HG02642 (cell line): Measurements from ENCODE around the gene PKN2.

Experiments
- ATAC-seq: cut with Tn5 transposase; IDR thresholded peaks from one replicate; pipeline ENCODE4 v1.9.1; 2021; ENCODE audit warnings: mild to moderate bottlenecking; ENCODE audit not compliant: unreplicated experiment, poor library complexity

The PKN2 gene

DNA sequence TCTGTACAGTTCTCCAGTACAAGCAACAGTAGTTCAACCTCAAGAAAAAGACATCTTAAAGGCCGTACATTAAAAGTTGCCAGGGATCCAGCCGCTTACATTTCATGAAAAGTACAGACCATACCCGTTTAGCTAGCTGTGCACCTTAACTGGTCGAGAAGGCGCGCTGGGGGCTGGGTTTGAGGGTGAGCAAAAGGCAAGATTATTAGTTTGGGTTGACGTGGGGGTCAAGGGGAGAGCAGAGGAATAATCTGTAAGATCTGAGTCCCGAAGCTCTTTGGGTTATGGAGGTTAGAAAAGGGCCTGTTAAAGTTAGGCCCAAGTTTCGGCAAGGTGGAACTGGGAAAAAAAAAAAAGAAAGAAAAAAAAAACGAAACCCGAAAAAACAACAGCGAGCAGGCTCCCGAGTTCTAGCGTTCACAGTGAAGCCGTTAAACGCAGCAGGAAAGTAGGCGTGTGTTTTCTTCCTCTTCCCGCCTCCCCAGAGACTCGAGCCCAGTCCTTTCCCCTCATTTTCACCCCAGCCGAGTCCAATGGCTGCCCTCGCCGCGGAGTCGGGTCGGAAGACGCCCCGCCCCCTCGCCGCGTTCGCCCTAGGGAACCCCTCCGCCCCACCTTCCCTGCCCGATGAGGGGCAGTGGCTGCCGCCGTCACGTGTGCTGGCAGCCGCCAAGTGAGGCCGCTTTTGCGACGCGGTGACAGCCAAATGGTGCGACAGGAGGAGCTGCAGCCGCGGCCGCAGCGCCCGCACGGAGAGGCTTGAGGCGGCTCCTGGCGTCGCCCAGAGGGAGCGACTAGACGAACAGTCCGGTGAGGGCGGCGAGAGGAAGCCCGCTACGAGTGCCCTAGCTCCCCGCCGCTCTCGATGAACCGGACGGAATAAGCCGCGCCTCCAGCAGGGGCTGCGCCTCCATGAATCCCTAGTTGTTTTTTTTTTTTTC lies at the start of gene PKN2:
TSS of gene PKN2 (plus strand) at position 733 of the 941 bp plus-strand sequence. CDS start 308 bp downstream, outside the sequence.
- ATAC-seq: peak; percentile 90

DNA sequence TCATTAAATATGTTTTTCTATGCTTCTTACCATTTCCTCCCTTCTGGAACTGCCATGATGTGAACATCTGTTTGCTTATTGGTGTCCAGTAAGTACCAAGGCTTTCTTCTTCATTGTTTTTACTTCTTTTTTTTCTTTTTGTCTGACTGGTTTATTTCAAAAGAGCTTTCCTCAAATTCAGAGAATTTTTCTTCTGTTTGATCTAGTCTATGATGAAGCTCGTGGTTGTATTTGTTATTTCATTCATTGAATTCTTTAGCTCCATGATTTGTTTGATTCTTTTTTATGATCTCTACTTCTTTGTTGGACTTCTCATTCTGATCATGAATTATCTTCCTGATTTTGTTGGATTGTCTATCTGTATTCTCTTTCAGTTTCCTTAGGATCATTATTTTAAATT lies 49.5 kb upstream of the PKN2 start:
- no peak for ATAC-seq

DNA sequence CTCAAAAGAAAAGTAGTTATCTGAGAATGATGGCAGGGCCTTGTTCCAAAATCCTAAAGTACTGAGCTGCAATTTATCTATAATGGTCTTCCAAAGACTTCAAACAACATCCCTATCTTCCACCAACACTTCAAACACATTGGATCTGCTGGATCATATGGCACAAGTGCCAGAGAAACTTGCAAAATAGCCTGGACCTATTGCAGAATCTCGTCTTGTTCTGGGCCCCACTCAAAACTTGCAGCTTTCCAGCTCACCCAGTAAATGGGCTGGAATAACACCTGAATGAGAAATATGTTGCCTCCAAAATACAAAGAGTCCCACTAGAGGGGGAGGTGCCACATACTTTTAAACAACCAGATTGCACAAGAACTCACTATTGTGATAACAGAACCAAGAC lies 44.0 kb upstream of the PKN2 start:
- ATAC-seq: no peak

DNA sequence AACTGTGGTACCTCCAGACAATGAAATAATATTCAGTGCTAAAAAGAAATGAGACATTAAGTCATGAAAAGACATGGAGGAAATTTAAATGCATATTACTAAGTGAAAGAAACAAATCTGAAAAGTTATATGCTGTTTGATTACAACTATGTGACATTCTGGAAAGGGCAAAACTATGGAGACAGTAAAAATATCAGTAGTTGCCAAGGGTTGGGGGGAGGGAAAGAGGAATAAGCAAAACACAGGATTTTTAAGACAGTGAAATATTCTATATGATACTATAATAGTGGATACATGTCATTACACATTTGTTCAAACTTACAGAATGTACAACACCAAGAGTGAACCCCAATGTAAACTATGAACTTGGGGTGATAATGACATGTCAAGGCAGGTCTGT lies 38.2 kb upstream of the PKN2 start:
- no peak for ATAC-seq

DNA sequence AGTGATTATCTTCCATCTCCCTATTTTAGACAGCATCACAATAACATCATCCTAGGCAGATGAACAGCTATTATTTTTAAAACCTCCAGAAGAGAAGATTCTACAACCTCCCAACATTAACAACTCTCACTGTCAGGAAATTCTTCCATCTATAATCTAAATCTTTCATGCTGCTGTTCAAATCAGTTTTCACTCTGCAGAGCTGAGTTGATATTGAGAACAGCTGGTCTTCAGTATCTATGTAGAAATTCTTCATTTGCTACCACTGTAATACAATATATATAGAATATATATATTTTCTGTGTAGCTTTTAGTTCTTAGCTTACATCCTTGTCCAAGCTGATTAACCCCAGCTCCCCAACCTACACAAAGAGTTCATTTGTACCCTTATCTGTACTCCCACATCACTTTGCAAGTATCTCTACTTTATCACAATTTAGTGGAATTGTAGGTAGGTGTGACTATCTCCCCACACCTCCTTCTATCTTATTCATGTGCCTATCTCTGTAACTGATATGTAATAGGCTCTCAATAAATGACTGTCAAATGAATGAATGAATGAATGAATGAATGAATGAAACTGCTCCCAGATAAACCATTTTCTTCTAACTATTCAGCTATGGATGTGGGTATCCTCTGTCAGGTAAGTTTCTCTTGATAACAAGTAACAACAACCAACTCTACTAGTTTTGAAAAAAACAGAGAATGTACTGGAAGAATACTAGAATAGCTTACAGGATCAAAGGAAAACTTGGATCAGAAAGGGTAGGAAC lies 37.4 kb upstream of the PKN2 start:
- ATAC-seq: no peak

DNA sequence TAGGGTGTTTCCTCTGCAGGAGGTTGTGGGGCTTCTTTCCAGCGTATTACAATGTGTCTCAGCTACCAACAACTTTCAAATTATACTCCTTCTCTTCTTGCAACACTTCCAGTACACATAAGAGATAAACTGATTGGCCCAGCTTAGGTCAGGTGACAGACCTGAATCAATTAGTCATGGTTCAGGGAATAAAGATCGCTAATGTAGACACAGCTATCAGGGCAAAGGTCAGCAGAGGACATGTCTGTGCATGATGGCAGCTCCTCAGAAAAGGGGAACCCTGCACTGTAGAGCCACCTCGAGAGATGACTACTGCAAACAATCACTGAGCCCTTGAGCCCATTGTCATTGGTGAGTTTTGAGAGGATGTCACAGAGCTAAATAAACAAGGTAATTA lies 36.8 kb upstream of the PKN2 start:
- ATAC-seq: no peak

DNA sequence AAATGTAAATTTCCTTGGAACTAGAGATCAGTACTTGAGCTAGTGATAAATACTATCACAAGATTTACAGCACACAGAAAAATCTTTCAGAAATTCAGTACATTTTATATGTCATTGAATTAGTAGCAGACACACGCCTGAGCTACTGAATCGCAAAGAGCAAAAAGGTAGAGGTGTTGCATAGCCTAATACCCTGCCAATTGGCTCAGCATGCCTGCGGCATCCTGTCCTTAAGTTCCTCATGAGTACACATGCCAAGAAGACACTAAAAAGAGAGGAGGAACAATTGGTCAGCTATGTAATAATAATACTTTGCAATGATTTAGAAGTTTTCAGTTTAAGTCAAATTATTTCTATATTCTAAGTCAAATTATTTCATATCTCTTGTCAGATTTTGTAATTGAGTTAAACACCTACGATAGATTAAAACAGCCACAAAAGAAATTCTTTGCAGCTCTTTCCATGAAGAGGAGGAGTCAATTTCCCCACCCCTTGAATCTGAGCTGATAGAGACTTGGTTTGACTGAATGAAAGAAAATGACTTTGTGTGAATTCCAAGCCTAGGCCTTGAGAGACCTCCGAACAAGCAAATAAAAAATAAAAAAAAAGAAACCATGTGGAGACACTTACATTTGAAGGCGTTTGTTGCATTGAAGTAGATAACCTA lies 36.2 kb upstream of the PKN2 start:
- ATAC-seq: no peak

DNA sequence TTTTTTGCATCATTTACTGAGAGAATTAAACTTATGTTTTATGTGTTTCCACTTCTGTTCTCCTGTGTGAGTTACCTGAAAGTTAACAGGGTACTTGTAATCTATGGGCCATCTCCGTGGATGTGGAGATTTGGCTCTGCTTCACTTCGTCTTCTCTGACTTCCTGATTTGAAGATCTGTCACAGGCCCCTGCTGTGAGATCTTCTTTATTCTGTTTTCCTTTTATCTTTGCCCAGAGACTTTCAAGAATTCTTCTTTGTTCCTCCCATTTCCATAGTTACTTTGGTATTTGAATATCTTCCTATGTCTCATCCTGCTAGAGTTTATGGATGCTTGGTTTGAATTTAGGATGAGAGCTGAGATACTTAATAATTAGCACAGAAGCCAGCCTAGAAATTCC lies 35.4 kb upstream of the PKN2 start:
- no peak for ATAC-seq

DNA sequence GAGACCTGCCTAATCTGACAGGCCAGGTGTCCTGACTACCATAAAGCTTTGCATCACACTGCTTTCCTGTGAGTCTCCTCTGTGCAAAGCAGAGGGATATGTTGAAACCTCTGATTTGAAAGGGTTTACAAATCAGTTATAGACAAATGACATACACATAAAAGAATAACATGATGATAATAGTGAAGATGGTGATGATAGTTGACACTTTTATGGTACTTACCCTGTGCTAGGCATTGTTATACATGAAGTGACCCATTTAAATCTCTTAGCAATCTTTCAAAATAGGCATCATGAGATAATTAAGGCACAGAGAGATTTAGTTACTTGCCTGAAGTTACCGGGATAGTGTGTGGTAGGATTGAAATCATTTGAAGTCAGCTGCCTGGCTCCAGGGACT lies 34.1 kb upstream of the PKN2 start:
- no peak for ATAC-seq

DNA sequence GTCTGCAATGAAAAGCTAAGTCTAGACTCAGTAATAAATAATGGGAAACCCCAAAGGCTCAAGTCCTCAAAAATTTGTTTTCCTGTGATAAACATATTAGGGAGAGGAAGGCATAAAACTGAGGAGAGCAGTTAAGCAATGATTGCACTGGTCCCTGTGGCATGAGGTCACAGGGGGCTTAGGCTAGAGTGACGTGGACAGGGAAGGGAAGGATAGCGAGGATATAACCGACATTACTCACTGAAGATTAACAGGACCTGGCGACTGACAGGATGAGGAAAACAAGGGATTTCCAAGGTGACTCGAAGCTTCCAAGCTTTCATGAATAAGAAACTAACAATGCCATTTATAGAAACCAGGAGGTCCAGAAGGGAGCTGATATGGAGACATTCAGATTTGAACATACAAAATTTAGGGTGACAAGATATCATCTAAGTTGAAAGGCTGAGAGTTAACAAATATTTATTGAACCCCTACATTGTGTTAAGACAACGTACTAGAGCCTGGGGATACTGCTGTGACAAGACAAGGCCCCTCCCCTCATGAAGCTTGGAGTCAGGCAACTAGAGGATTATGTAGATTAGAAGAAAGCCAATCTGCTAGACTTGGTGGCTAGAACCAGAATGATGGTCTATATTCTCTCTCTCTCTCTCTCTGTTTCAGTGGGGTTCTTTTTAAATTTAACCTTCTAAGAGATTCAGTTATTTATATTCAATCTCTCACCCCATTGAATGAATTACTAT lies 33.2 kb upstream of the PKN2 start:
- no peak for ATAC-seq

DNA sequence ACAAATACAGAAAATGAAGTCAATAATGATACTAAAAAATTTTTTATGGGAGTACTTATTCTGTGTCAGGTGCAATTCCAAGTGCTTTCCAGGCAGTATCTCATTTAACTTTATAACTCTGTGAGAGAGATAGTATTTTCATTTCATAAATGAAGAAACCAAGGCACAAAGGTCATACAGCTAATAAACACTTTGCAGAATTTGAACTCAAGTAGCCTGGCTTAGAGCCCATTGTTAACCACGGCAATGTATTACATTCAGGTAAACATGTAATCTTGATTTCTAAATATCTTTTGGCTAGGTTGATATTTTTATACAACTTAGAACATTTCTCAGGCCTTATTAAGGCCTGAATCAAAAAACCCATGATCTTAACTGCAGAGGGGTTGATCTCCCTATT lies 28.9 kb upstream of the PKN2 start:
- no peak for ATAC-seq

DNA sequence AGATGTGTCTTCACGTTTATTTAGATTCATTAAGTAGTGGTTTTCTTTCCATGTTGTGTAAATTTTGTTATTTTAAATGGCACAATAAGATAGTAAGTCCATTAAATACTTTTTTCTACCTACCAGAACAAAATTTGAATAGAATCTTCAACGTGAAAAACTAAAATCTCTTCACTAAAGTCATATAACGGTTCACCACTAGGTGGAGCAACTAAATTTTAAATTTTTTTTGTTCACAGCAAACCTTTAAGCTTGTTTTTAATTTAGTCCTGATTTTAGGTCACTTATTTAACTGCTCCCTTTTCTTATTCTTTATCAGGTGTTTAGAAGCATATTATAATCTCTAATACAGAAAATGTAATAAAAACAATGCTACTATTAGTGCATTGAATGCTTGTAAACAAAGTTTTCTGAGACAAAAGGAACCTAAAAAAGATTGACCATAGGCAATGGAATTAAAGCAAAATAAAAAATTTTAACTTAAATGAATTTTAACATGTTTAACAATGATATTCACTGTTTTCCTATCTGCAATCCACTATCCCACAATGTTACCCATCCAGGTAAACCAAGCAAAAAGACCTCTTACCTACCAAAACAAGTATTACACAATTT lies 28.3 kb upstream of the PKN2 start:
- ATAC-seq: no peak

DNA sequence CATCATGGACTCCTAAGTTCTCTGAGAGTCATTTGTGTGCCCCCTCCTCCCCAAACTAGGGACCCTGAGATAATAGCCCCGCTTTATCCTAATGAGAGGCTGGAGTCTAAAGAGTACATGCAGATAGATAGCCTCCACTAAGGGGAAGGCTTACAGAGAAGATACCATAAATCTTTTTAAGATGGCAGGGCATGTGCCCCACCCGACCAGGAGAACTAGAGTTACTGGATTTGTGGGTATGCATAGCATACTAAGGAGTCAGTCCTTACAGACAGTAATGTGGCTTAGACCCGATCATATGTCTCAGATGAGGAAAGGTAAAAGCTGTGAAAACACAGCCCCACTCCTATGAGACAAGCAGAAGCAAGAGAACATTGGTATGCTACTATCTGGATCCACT lies 25.7 kb upstream of the PKN2 start:
- no peak for ATAC-seq

DNA sequence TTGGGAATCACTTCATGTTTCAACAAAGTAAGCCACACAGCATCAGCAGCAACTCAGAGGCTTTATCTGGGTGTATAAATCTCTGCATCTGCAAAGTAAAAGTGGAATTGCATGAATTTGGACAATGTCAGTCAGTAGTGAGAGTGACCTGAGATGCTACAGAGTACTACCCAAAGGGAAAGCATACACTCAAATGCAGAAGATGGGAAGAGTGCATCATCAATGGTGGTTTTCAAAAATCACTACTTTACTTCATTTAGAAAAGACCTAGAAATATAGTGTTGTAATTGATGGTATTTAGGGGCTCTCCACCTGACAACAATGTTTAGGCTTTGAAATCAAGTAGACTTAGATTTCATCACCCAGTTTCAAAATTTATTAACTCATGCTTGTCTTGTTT lies 24.5 kb upstream of the PKN2 start:
- ATAC-seq: no peak

DNA sequence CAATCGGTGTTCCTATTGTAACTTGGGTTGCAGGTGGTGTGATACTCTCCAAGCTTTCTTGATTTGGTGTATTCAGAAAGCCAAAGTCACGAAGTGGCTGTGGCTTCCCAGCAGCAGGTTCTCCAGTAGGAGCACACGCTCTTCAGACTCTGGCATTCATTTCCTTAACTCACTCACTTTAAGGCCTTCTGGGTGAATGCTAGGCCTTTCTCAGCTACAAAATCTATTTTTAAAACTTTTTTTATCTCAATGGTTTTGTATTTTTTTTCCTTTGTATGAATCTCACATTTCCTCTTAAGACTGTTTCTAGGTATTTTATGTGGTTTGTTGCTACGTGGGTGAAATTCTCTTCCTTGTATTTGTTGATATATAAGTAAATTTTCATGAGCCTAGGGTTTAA lies 22.9 kb upstream of the PKN2 start:
- no peak for ATAC-seq

DNA sequence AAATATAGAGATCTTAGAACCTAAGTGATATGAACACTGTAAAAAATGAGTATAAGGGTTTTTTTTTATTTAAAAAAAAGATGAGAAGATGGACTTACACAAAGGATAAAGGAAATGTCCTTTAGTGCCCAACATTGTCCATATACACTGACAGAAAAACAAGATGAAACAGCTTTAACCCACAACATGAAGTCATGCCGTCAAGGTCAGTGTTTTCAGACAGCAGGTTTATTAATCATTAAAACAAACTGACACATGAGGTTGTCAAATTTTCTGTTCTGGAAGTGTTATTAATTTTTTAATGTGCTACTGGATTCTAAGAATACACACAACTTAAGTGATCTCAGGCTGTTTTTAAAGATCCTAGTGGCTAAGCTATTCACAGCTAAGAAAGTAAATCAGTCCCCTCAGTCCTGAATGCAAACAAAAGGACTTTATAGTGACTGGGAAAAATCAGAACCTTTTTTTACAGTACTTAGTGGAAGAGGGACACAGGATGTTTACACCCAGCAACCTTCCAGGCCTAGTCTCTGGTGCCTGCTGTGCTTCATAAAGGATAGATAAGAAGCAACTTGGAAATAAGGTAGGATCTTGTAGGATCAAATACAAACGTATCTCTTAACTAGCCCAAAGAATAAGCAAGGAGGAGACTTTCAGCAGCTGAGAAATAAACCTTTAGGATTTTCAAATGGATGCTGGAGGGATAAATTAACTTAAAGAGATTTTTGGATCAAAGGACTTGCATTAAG lies 21.9 kb upstream of the PKN2 start:
- ATAC-seq: peak; percentile 46

DNA sequence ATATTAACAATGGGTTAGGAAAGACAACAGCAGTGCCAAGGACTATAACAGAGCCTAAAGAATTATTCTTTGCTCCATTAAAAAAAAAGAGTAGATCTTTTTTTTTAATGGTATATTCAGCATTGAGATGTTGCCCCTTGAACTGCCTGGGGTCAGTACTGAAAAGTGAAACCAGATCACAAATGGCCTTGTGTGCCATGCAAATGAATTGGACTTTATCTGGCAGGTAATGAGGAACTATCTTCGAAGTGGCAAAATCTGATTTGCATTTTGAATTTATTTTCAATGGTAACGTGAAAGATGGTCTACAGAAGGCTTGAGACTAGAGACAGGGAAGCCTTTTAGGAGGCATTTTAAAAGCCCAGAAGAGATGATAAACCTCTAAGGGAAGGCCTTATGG lies 21.4 kb upstream of the PKN2 start:
- ATAC-seq: no peak

DNA sequence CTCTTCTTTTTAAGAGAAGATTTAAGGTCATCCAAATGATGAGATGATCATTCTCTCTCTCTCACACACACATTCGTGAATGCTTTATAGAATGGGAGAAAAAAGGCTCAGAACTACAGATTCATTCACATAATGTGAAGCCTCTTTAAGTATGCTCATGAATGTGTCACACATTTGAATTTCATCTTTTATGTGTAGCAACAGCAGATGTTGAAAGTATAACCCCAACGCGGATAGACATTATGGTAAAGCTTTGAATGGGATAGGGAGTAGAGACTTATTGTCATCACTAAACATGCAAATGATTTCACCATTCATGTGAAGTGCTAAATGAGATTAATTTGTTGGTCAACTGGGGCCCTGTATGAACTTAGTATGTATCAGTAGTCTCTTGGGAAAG lies 15.7 kb upstream of the PKN2 start:
- no peak for ATAC-seq

DNA sequence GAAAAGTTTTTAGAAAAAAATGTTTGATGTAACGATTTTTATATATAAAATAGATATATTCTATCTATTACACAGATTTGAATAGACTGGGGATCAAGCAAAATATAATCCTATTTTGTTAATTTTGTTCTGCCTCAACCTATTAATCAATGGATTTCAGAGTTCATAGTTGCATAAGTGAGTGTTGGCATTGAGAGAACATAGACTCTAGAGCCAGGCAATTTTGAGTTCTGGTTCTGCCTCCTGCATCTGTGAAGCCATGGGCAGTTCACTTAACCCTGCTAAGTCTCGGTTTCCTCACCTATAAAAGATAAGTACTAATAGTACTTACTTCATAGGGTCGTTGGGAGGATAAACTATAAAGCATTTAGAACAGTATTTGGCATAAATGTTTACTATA lies 13.6 kb upstream of the PKN2 start:
- ATAC-seq: no peak
